Endothelial cell of umbilical vein (primary cell): ENCODE measurements around the gene OASL. TPM values are rescaled to one million over a fixed set of nuclear protein-coding genes. Genes with fewer than 3 reads are reported as not detected.

Experiments
- BruUV-seq: library from RNA; stranded (reverse); fragments of 400-500 nt; replicated peaks from 2 replicates; lab custom pipeline; 2021; lab: Mats Ljungman, UMichigan
- CTCF ChIA-PET: fragments of 300-600, 350-600 bp; sonication (Branson Sonifier 250); formaldehyde crosslinking; loops from one replicate; lab custom pipeline; 2021; ENCODE audit warnings: antibody characterized with exemption, inconsistent platforms; lab: Charles Lee
- POLR2A ChIA-PET: fragments of 300-600, 350-600 bp; sonication (Branson Sonifier 250); formaldehyde crosslinking; loops from one replicate; lab custom pipeline; 2021; ENCODE audit warnings: antibody characterized with exemption, inconsistent platforms; lab: Charles Lee
- DNase-seq: peaks from one replicate; pipeline ENCODE4 v3.0.0-alpha.2; 2011; ENCODE audit warnings: low read depth, low spot score
- FAIRE-seq: peaks from 2 replicates; lab custom pipeline; 2011; peaks lifted over from hg19 to GRCh38; lab: Jason Lieb, UNC
- H2AFZ ChIP-seq: 2 replicates; pipeline ENCODE4 v1.6.0; 2012; ENCODE audit warnings: low read depth, low read length, control low read depth, inconsistent platforms
- H3K27ac ChIP-seq: 2 replicates; pipeline ENCODE4 v1.5.1; 2011; ENCODE audit warnings: low read depth, mild to moderate bottlenecking, control low read depth, low read length, moderate library complexity; ENCODE audit not compliant: insufficient read depth
- H3K27me3 ChIP-seq, 2 experiments: 2 replicates each; pipeline versions ENCODE4 v1.6.0 to v1.6.1; 2011; ENCODE audit warnings: low read length in 2 of 2, mixed read lengths in 1 of 2; ENCODE audit not compliant: control insufficient read depth in 2 of 2, insufficient read depth in 2 of 2
- H3K36me3 ChIP-seq, 2 experiments: 2 replicates in 1 of 2; 3 replicates in 1 of 2; pipeline ENCODE4 v1.5.1; 2011; ENCODE audit warnings: low read length in 2 of 2, mild to moderate bottlenecking in 1 of 2, moderate library complexity in 1 of 2; ENCODE audit not compliant: control insufficient read depth in 2 of 2, insufficient read depth in 2 of 2; ENCODE audit errors: extremely low read depth in 1 of 2
- H3K4me1 ChIP-seq: 3 replicates; pipeline ENCODE4 v1.5.1; 2011; ENCODE audit warnings: mild to moderate bottlenecking, low read length; ENCODE audit not compliant: control insufficient read depth, insufficient read depth; ENCODE audit errors: extremely low read depth
- H3K4me2 ChIP-seq: 2 replicates; pipeline ENCODE4 v1.6.1; 2011; ENCODE audit warnings: low read length, control low read depth, mixed read lengths; ENCODE audit not compliant: insufficient read depth
- H3K4me3 ChIP-seq, 3 experiments: fragments of 200-600 bp in 1 of 3; sonication (generic), shearing (Covaris generic) in 1 of 3; replicated peaks in 1 of 3; 2 replicates each; pipeline ENCODE4 v1.5.1; 2011 to 2016; ENCODE audit warnings: control low read depth in 3 of 3, low read length in 3 of 3, mild to moderate bottlenecking in 2 of 3, inconsistent platforms in 1 of 3, low read depth in 1 of 3, moderate library complexity in 1 of 3; ENCODE audit not compliant: insufficient read depth in 1 of 3
- H3K79me2 ChIP-seq: 2 replicates; pipeline ENCODE4 v1.6.0; 2012; ENCODE audit warnings: low read length, inconsistent platforms; ENCODE audit not compliant: control insufficient read depth, insufficient read depth
- H3K9ac ChIP-seq: replicated peaks from 2 replicates; pipeline ENCODE3; 2011; ENCODE audit warnings: low read length, control low read depth; ENCODE audit not compliant: insufficient read depth; ENCODE audit errors: extremely low read depth
- H3K9me1 ChIP-seq: replicated peaks from 3 replicates; pipeline ENCODE4 v1.6.0; 2011; ENCODE audit warnings: mild to moderate bottlenecking, low read length; ENCODE audit not compliant: control insufficient read depth, insufficient read depth; ENCODE audit errors: extremely low read depth
- H3K9me3 ChIP-seq: replicated peaks from 2 replicates; pipeline ENCODE4 v1.5.1; 2012; ENCODE audit warnings: low read length, inconsistent platforms; ENCODE audit not compliant: control insufficient read depth, insufficient read depth
- H4K20me1 ChIP-seq: replicated peaks from 2 replicates; pipeline ENCODE3; 2011; ENCODE audit warnings: mild to moderate bottlenecking, low read length; ENCODE audit not compliant: control insufficient read depth, insufficient read depth; ENCODE audit errors: extremely low read depth
- EZH2 ChIP-seq: IDR thresholded peaks from 2 replicates; pipeline ENCODE4 v1.6.1; 2012; ENCODE audit warnings: borderline replicate concordance, low read depth, mild to moderate bottlenecking, moderate library complexity, low read length, inconsistent platforms; ENCODE audit not compliant: severe bottlenecking
- FOS ChIP-seq: IDR thresholded peaks from 2 replicates; pipeline ENCODE4 v1.6.1; 2011; ENCODE audit warnings: mild to moderate bottlenecking, low read length, moderate library complexity, borderline replicate concordance; ENCODE audit not compliant: insufficient read depth
- GATA2 ChIP-seq: IDR thresholded peaks from 2 replicates; pipeline ENCODE4 v1.7.0; 2011; ENCODE audit warnings: low read depth, mild to moderate bottlenecking, moderate library complexity, mixed read lengths, low read length; ENCODE audit not compliant: insufficient read length, insufficient read depth
- JUN ChIP-seq: IDR thresholded peaks from 2 replicates; pipeline ENCODE4 v1.6.1; 2011; ENCODE audit warnings: borderline replicate concordance, low read depth; ENCODE audit not compliant: insufficient read length, insufficient read depth
- MYC ChIP-seq: IDR thresholded peaks from one replicate; pipeline ENCODE4 v1.6.1; 2011; ENCODE audit warnings: mild to moderate bottlenecking, low read depth, low read length
- POLR2A ChIP-seq: IDR thresholded peaks from 2 replicates; pipeline ENCODE4 v1.6.1; 2012; ENCODE audit warnings: low read depth, mild to moderate bottlenecking, control low read depth, low read length
- POLR2AphosphoS5 ChIP-seq: IDR thresholded peaks from 2 replicates; pipeline ENCODE4 v1.6.1; 2012; ENCODE audit warnings: low read depth, mild to moderate bottlenecking, control low read depth, low read length, moderate library complexity; ENCODE audit not compliant: insufficient read depth
- dilution Hi-C: fragments of 300-500 bp; cut with MboI; formaldehyde crosslinking; loops from one replicate; pipeline ENCODE4 v1.15.0; 2019; ENCODE audit warnings: low sequenced_read_pairs; ENCODE audit not compliant: extremely low pct_ligation_motif_present
- intact Hi-C: fragments of 100-400 bp; cut with micrococcal nuclease; formaldehyde crosslinking; loops from one replicate; pipeline ENCODE4 v1.10.0; 2022
- polyA plus RNA-seq, 4 experiments: library from polyadenylated mRNA; depleted of rRNA in 3 of 4; stranded (reverse) in 3 of 4; unstranded in 1 of 4; fragments of >200 nt; gene quantifications; 2 replicates each; pipeline versions ENCODE4 v1.2.1 to v1.2.3, GENCODE V29; 2011 to 2012; ENCODE audit warnings: missing spikeins in 1 of 4
- total RNA-seq: library from RNA; stranded (reverse); gene quantifications from 2 replicates; pipeline ENCODE4 v1.2.3, GENCODE V29; 2021
- TF ChIP-seq, protein P1 (sequence below): IDR thresholded peaks from 2 replicates; pipeline ENCODE4 v1.6.1; 2011; ENCODE audit not compliant: insufficient read depth, insufficient read length
- TF ChIP-seq, protein P2 (sequence below), 2 donors: IDR thresholded peaks; 1 replicate in 1 of 2; 2 replicates in 1 of 2; pipeline ENCODE4 v1.5.1; 2011; ENCODE audit warnings: low read length in 2 of 2, mild to moderate bottlenecking in 2 of 2, moderate library complexity in 2 of 2, control low read depth in 1 of 2, inconsistent platforms in 1 of 2, low read depth in 1 of 2; ENCODE audit not compliant: insufficient read depth in 1 of 2; ENCODE audit errors: extremely low read depth in 1 of 2

The OASL gene
- total and polyA plus RNA-seq, 2 donors (not counting 3 experiments of a cell fraction or from before 2014, with no cell fraction given) = 0.17 to 0.33 TPM

DNA sequence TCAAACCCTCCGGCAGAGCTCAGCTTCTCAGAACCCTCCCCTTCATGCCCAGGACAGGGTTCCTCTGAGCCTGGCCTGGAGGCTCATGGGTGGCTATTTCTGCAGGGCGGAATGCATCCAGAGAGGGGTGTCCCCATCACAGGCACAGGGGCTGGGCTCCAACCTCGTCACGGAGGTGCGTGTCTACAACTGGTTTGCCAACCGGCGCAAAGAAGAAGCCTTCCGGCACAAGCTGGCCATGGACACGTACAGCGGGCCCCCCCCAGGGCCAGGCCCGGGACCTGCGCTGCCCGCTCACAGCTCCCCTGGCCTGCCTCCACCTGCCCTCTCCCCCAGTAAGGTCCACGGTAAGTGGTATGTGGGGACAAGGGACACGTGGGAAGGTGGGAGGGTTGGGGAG lies 45.0 kb downstream of the OASL start:
- no peaks in the 10 kb centered on the region for H3K9me3 ChIP-seq
- DNase-seq = no peak
- H3K36me3 ChIP-seq = no peaks in the 10 kb centered on the region
- intact Hi-C loops (no loop called here), dilution Hi-C loops (no loop called here)
- no peak for TF ChIP-seq POLR2AphosphoS5
- TF ChIP-seq, protein P1, sequence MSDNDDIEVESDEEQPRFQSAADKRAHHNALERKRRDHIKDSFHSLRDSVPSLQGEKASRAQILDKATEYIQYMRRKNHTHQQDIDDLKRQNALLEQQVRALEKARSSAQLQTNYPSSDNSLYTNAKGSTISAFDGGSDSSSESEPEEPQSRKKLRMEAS = no peak
- no peak for TF ChIP-seq JUN
- no peak for TF ChIP-seq EZH2
- no peak for TF ChIP-seq POLR2A
- no peak for TF ChIP-seq MYC
- TF ChIP-seq, protein P2, sequence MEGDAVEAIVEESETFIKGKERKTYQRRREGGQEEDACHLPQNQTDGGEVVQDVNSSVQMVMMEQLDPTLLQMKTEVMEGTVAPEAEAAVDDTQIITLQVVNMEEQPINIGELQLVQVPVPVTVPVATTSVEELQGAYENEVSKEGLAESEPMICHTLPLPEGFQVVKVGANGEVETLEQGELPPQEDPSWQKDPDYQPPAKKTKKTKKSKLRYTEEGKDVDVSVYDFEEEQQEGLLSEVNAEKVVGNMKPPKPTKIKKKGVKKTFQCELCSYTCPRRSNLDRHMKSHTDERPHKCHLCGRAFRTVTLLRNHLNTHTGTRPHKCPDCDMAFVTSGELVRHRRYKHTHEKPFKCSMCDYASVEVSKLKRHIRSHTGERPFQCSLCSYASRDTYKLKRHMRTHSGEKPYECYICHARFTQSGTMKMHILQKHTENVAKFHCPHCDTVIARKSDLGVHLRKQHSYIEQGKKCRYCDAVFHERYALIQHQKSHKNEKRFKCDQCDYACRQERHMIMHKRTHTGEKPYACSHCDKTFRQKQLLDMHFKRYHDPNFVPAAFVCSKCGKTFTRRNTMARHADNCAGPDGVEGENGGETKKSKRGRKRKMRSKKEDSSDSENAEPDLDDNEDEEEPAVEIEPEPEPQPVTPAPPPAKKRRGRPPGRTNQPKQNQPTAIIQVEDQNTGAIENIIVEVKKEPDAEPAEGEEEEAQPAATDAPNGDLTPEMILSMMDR (IDR thresholded peaks at IDR 0.05; ENCODE audit: extremely low read depth in 1 of 2, insufficient read depth in 1 of 2, low read depth in 1 of 2, low read length in 2 of 2) = no peak
- TF ChIP-seq GATA2 = no peak
- TF ChIP-seq FOS = no peak
- no peak overlapping the region for H3K4me3 ChIP-seq
- H3K27me3 ChIP-seq = peaks cover 3 to 8% of the 10 kb centered on the region in 2 experiments
- no peaks in the 10 kb centered on the region for H4K20me1 ChIP-seq
- H3K79me2 ChIP-seq = no peaks in the 10 kb centered on the region
- CTCF ChIA-PET = interaction anchor here (3.1 kb wide), 1 partner anchor 22 kb away, joined by 12 read pairs; no protein-coding TSS in a partner anchor
- no peak overlapping the region for H2AFZ ChIP-seq
- no peak for FAIRE-seq
- H3K4me2 ChIP-seq = no peak overlapping the region
- H3K27ac ChIP-seq = no peak overlapping the region
- POLR2A ChIA-PET = no interaction called here
- no TSS peak for BruUV-seq
- H3K9me1 ChIP-seq = no peaks in the 10 kb centered on the region
- no peaks in the 10 kb centered on the region for H3K4me1 ChIP-seq
- H3K9ac ChIP-seq = no peak overlapping the region
